Activated CD8-positive, alpha-beta T cell treated with anti-CD3 and anti-CD28 coated beads for 36 hours (primary cell): ENCODE data around the gene PWWP2B. TPM values are rescaled to one million over a fixed set of nuclear protein-coding genes. Genes with fewer than 3 reads are reported as not detected.
A peak's percentile ranks its signal among the peaks of the same experiment; 100 is the strongest.

Experiments
- ATAC-seq: fragments of 200-7000 bp; cut with Tn5 transposase; one replicate; pipeline ENCODE4 v1.10.0; 2021; ENCODE audit warnings: mild to moderate bottlenecking, moderate library complexity
- CTCF ChIA-PET: fragments of 350-600 bp; sonication (Branson Sonifier 250); formaldehyde crosslinking; loops from one replicate; lab custom pipeline; 2021; ENCODE audit warnings: antibody characterized with exemption; lab: Charles Lee
- POLR2A ChIA-PET: fragments of 350-600 bp; sonication (Branson Sonifier 250); formaldehyde crosslinking; loops from one replicate; lab custom pipeline; 2021; ENCODE audit warnings: antibody characterized with exemption; lab: Charles Lee
- DNase-seq: peaks from one replicate; pipeline ENCODE4 v3.0.0-alpha.2; 2020
- H3K27ac Mint-ChIP-seq: one replicate; pipeline ENCODE4 v1.8.0; 2021; ENCODE audit warnings: mild to moderate bottlenecking, mixed read lengths
- H3K27me3 Mint-ChIP-seq: one replicate; pipeline ENCODE4 v1.8.0; 2021; ENCODE audit warnings: mixed read lengths
- H3K36me3 Mint-ChIP-seq: one replicate; pipeline ENCODE4 v1.8.0; 2021; ENCODE audit warnings: low read depth, mixed read lengths
- H3K4me1 Mint-ChIP-seq: one replicate; pipeline ENCODE4 v1.8.0; 2021; ENCODE audit warnings: low read depth, mixed read lengths
- H3K4me3 Mint-ChIP-seq: one replicate; pipeline ENCODE4 v1.8.0; 2021; ENCODE audit warnings: mild to moderate bottlenecking, moderate library complexity, mixed read lengths
- H3K9me3 Mint-ChIP-seq: one replicate; pipeline ENCODE4 v1.8.0; 2021; ENCODE audit warnings: mixed read lengths
- CTCF ChIP-seq: fragments of 200-600 bp; IDR thresholded peaks from one replicate; pipeline ENCODE4 v1.8.0; 2022; ENCODE audit warnings: antibody characterized with exemption, mild to moderate bottlenecking
- intact Hi-C: fragments of 100-400 bp; cut with micrococcal nuclease; formaldehyde crosslinking; loops from one replicate; pipeline ENCODE4 v1.10.0; 2022
- total RNA-seq, 2 experiments: library from RNA; stranded (reverse); gene quantifications; one replicate each; pipeline ENCODE4 v1.2.3, GENCODE V29; 2021

Gene PWWP2B
- total RNA-seq, 2 experiments from 2014 or later: 6.0 to 6.6 TPM

GRCh38 chr10:132419538-132420468 is 22.8 kb downstream of the PWWP2B start:
- CTCF ChIA-PET: interaction anchor here (0.9 to 1.4 kb wide), 2 partner anchors 27 to 59 kb away, joined by 3 to 5 read pairs; no protein-coding TSS in a partner anchor
- Mint-ChIP-seq H3K27me3 (no peaks in the 10 kb centered on the region), H3K36me3 (no peaks in the 10 kb centered on the region), H3K4me1 (peaks cover 26% of the 10 kb centered on the region), H3K4me3 (no peak overlapping the region), H3K9me3 (no peaks in the 10 kb centered on the region), H3K27ac (no peak overlapping the region)
- intact Hi-C loops: no loop called here
- no peak for ATAC-seq
- no peak for DNase-seq
- TF ChIP-seq CTCF: no peak
- POLR2A ChIA-PET: interaction anchor here (0.8 to 1.4 kb wide), 3 partner anchors 9 to 27 kb away, joined by 3 to 5 read pairs (median 4); no protein-coding TSS in a partner anchor

GRCh38 chr10:132420469-132420980 is 23.5 kb downstream of the PWWP2B start:
- ChIA-PET CTCF (interaction anchor here (1.0 to 1.4 kb wide), 2 partner anchors 26 kb away, joined by 5 to 7 read pairs; no protein-coding TSS in a partner anchor), POLR2A (interaction anchor here (1.3 to 1.4 kb wide), 2 partner anchors 22 to 27 kb away, joined by 3 to 5 read pairs; no protein-coding TSS in a partner anchor)
- intact Hi-C loops: no loop called here
- TF ChIP-seq CTCF: no peak
- no peaks in the 10 kb centered on the region for H3K36me3 Mint-ChIP-seq
- H3K27ac Mint-ChIP-seq: no peak overlapping the region
- H3K4me1 Mint-ChIP-seq: peaks cover 26% of the 10 kb centered on the region
- H3K4me3 Mint-ChIP-seq: no peak overlapping the region
- DNase-seq (no peak), ATAC-seq (peak; percentile 15)
- H3K9me3 Mint-ChIP-seq: no peaks in the 10 kb centered on the region
- no peaks in the 10 kb centered on the region for H3K27me3 Mint-ChIP-seq

- ChIA-PET CTCF (interaction anchor here (1.0 to 1.2 kb wide), 3 partner anchors 9 to 25 kb away, joined by 3 to 7 read pairs (median 3); no protein-coding TSS in a partner anchor), POLR2A (interaction anchor here (1.2 to 2.7 kb wide), 3 partner anchors 8 to 32 kb away, joined by 3 to 14 read pairs (median 6); no protein-coding TSS in a partner anchor)
- Mint-ChIP-seq H3K27ac (peak overlapping the region; percentile 57), H3K36me3 (no peaks in the 10 kb centered on the region), H3K27me3 (no peaks in the 10 kb centered on the region), H3K9me3 (no peaks in the 10 kb centered on the region), H3K4me3 (no peak overlapping the region), H3K4me1 (peaks cover 26% of the 10 kb centered on the region)
- intact Hi-C loops: no loop called here
- TF ChIP-seq CTCF: no peak
- DNase-seq: peak; percentile 56
- ATAC-seq: peak; percentile 80
These were observed 24.2 kb downstream of the PWWP2B start for GRCh38 chr10:132420981-132421846.

- peak overlapping the region; percentile 64 for H3K27ac Mint-ChIP-seq
- H3K9me3 Mint-ChIP-seq: no peaks in the 10 kb centered on the region
- no peak for TF ChIP-seq CTCF
- CTCF ChIA-PET: interaction anchor here (1.0 to 1.3 kb wide), 4 partner anchors 8 to 25 kb away, joined by 3 to 7 read pairs (median 4); no protein-coding TSS in a partner anchor
- H3K4me1 Mint-ChIP-seq: peaks cover 26% of the 10 kb centered on the region
- DNase-seq: no peak
- no peaks in the 10 kb centered on the region for H3K27me3 Mint-ChIP-seq
- ATAC-seq: no peak
- H3K36me3 Mint-ChIP-seq: no peaks in the 10 kb centered on the region
- intact Hi-C loops: no loop called here
- POLR2A ChIA-PET: interaction anchor here (1.2 to 2.7 kb wide), 3 partner anchors 9 to 33 kb away, joined by 3 to 14 read pairs (median 6); no protein-coding TSS in a partner anchor
- H3K4me3 Mint-ChIP-seq: no peak overlapping the region
These were observed 25.1 kb downstream of the PWWP2B start for GRCh38 chr10:132421847-132422751.
